NCI-H345 (cell line): ENCODE data around the gene UNC80.
"Not testable (repeated sequence)": the region's sequence is repeated elsewhere in the genome, so short reads cannot be mapped to it uniquely, and the experiment has no call there.

Experiments used
- DNase-seq: peaks from one replicate; lab custom pipeline; 2025; lab: John Stamatoyannopoulos, UW

The UNC80 gene, protein sequence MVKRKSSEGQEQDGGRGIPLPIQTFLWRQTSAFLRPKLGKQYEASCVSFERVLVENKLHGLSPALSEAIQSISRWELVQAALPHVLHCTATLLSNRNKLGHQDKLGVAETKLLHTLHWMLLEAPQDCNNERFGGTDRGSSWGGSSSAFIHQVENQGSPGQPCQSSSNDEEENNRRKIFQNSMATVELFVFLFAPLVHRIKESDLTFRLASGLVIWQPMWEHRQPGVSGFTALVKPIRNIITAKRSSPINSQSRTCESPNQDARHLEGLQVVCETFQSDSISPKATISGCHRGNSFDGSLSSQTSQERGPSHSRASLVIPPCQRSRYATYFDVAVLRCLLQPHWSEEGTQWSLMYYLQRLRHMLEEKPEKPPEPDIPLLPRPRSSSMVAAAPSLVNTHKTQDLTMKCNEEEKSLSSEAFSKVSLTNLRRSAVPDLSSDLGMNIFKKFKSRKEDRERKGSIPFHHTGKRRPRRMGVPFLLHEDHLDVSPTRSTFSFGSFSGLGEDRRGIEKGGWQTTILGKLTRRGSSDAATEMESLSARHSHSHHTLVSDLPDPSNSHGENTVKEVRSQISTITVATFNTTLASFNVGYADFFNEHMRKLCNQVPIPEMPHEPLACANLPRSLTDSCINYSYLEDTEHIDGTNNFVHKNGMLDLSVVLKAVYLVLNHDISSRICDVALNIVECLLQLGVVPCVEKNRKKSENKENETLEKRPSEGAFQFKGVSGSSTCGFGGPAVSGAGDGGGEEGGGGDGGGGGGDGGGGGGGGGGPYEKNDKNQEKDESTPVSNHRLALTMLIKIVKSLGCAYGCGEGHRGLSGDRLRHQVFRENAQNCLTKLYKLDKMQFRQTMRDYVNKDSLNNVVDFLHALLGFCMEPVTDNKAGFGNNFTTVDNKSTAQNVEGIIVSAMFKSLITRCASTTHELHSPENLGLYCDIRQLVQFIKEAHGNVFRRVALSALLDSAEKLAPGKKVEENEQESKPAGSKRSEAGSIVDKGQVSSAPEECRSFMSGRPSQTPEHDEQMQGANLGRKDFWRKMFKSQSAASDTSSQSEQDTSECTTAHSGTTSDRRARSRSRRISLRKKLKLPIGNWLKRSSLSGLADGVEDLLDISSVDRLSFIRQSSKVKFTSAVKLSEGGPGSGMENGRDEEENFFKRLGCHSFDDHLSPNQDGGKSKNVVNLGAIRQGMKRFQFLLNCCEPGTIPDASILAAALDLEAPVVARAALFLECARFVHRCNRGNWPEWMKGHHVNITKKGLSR (N-terminal part only)

DNA sequence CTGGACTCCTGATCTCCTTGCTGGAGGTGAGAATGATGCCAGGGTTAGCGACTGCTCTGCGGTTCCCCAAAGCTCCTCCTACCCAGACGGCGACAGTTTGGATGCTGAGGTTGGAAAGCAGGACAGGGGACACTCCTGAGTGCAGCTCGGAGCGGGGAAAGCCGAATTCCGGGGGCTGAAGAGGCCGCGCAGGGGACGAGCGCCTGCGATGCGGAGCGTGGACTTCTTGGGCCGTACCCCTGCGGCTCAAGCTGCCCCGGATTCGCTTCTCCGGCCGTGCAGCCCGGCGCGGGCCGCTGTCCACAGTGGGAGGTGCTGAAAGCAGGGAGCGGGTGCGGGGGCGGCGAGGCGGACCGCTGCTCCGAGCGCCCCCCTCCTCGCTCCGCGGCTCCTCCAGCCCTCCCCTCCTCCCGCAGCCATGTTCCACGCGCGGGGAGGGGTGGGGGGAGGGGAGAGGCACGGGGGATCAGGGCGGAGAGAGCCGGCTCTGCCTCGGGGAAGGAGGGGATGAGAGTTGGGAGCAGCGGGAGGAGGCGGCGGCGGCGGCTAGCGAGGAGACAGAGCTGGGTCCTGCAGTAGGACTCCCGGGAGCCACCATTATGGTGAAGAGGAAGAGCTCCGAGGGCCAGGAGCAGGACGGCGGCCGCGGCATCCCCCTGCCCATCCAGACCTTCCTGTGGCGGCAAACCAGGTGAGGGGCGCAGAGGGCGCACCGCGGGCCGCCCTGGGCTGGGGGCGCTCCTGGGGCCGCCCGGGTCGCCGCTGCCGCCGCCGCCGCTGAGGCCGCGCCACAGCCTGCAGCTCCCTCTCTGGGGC lies at the start of gene UNC80:
Gene UNC80 (plus strand): TSS at position 359 of the 816 bp plus-strand sequence. CDS start 241 bp downstream, at position 600.
- peak; percentile 73 for DNase-seq

DNA sequence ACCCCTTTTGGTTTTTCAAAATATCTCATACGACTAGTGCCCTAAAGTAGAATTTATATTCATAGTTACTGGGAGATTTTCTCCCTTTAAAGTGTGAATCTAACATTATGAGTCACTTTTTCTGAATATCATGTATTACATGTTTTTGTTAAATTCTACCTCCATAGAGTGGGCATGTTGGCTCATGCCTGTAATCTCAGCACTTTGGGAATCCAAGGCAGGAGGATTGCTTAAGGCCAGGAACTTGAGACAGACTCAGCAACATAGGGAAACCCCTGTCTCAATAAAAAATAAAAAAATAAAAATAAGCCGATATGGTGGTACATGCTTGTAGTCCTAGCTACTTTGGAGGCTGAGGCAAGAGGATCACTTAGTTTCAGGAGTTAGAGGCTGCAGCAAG lies 45.3 kb upstream of the UNC80 start:
- DNase-seq, result no peak

GRCh38 chr2:209727077-209727476 lies 44.6 kb upstream of the UNC80 start:
- no peak for DNase-seq

GRCh38 chr2:209734805-209735204 lies 36.8 kb upstream of the UNC80 start:
- DNase-seq, result no peak

DNA sequence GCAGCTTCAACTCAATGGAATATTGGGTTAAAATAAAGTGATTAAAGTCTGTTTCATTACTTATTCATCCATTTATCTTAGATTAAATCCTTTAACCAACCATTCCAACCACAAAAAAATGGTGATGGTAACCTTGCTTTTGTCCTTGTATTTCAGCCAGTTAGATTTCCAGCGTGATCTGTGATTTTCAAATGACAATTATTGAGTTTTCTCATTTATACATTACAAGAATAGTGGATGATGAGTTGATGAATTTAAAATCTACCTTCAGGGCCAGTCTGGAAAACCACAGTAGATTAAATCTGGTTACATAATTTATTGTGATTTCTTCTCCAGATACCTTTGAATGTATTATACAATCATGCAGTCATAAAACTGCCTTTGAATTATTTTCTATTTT lies 29.7 kb upstream of the UNC80 start:
- no peak for DNase-seq

DNA sequence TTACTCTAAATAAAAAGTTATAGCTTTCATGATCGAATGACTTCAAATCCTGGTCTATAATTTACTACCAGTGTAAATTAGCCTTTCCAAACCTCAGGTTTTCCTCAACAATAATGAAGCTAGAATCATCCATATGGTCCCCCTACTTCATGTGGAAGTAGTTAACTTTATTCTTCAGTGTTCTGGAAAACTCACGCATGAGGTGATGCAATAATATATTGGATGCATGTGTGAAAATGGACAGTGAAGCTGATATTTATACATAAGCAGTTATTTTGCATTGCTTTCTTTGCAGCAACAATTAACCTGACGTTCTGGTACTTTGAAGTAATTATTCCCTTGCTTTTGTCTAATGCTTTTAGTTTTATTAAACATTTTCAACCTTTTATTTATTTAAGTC lies 18.6 kb upstream of the UNC80 start:
- DNase-seq, result no peak

DNA sequence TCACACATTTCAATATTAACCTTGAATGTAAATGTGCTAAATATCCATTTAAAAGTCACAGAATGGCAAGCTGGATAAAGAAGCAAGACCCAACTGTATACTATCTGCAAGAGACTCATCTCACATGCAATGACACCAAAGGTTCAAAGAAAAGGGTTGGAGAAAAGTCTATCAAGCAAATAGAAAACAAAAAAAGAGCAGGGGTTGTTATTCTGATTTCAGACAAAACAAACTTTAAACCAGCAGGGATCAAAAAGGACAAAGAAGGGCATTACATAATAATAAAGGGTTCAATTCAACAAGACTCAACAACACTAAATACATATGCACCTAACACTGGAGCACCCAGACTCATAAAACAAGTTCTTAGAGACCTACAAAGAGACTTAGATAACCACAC lies 14.5 kb upstream of the UNC80 start:
- no peak for DNase-seq

GRCh38 chr2:209761566-209761965 lies 10.1 kb upstream of the UNC80 start:
- DNase-seq, result no peak

GRCh38 chr2:209762563-209762962 lies 9.1 kb upstream of the UNC80 start:
- no peak for DNase-seq

- DNase-seq, result no peak
Measured at GRCh38 chr2:209763106-209763505, 8.5 kb upstream of the UNC80 start.

- no peak for DNase-seq
Measured at GRCh38 chr2:209766613-209767012, 5.0 kb upstream of the UNC80 start.

GRCh38 chr2:209767316-209767715 lies 4.3 kb upstream of the UNC80 start:
- no peak for DNase-seq

DNA sequence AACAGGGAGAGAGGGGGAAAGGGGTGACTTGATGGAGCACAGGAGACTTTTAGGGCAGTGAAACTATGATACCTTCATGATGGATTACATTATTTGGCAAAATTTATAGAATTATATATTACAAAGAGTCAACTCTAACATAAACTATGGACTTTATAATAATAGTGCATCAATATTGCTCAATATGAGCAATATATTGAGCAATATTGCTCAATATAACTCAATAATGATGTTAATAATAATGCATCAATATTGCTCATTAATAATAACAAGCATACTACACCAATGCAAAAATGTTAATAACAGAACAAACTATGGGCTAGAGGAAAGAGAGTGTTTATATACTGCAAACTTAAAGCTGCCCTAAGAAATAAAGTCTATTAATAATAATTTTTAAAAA lies 3.1 kb upstream of the UNC80 start:
- no peak for DNase-seq

DNA sequence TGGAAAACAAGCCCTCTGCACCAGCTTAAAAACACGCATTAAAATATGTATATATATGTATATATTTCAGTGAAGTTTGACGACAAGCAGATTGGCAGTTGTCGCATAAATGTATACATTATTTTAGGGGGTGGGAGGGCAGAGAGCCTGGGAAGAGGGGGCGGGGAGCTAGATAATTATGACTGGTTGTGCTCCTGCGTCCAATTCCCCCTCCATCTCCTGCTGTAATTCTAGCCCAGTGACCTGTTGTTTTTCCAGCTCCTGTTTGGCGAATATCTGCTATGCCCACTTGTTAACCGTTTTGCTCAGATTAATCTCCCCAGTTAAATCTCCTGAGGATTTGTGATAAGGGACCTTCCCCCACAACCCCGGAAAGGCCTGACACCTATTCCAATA lies 656 bp downstream of the UNC80 start:
- peak; percentile 59 for DNase-seq

DNA sequence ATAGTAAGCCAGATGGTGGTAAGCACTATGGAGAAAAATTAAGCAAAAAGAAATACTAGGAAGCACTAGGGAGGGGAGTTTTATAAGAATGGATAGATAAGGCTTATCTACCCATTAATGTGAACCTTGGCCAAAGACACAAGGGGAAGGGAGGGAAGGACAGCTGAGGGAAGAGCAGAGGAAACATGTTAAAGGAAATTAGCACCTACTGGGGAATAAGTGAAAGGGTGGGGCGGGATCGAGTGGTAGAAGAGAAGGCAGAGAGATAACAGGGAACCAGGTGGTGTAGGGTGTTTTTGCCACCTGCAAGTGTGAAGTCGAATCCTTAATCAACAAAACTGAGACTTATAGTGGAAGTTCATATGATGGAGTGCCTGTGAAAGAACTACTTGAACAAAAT lies 1.7 kb downstream of the UNC80 start:
- DNase-seq, result peak; percentile 37

DNA sequence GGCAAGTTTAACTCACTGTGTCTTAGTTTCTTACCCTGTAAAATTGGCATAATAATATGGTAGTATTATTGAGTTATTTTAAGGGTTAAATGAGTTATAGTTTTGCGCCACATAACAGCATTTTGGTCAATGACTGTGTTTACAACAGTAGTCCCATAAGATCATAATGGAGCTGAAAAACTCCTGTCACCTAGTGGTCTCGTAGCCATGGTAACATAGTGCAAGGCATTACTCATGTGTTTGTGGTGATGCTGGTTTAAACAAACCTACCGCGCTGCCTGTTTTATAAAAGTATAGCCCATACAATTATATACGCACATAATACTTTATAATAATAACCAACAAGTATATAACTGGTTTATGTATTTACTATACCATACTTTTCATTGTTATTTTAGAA lies 15.8 kb downstream of the UNC80 start:
- no peak for DNase-seq

DNA sequence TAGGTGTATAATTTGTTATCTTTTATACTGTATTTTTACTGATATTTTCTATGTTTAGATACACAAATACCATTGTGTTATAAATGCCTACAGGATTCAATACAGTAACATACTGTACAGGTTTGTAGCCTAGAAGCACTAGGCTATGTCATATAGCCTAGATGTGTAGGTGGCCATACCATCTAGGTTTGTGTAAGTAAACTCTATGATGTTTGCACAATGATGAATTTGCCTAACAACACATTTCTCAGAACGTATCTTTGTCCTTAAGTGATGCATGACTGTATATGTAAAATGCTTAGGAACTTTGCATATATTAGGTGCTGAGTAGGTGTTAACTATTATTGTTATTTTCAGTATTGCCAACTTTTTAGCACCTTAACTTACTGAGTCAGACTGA lies 17.3 kb downstream of the UNC80 start:
- DNase-seq, result no peak

GRCh38 chr2:209790066-209790728 lies 18.6 kb downstream of the UNC80 start:
- no peak for DNase-seq

DNA sequence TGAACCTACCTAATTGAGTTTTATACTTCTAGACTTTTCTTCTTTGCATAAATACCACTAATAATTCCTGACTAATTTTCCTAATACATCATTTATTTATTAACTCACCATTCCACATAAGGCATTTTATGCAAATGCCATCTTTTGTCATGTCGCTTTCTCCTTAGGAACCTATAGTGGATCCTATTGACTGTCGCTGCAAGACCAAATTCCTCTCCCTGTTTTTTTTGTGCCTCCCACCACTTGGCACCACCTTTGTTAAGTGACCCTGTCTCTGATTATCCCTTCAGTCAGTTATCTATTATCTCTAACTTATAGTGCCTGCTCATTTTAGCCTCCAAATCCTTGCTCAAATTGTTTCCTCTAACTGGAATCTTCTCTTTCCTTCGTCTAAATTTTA lies 19.5 kb downstream of the UNC80 start:
- DNase-seq, result no peak

GRCh38 chr2:209795425-209795824 lies 23.8 kb downstream of the UNC80 start:
- not testable (repeated sequence) for DNase-seq

DNA sequence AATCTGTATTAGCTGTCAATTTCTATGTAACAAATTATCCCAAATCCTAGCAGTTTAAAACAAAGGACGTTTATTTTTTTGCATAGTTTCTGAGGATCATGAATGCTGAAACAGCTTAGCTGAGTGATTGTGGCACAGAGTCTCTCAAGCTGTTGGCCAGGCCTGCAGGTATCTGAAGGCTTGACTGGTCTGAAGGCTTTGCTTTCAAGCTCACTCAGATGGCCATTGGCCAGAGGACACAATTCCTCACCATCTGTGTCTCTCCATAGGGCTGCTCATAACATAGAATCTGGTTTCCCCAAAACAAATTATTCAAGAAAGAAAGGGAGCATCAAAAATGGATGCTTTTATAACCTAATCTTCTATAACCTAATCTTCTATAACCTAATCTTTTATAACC lies 33.7 kb downstream of the UNC80 start:
- DNase-seq, result no peak
